B cell (primary cell): ENCODE data around the gene DYNLT3. TPM values are rescaled to one million over a fixed set of nuclear protein-coding genes. Genes with fewer than 3 reads are reported as not detected.
A peak's percentile ranks its signal among the peaks of the same experiment; 100 is the strongest.

Experiments used
- ATAC-seq: fragments of 200-7000 bp; cut with Tn5 transposase; one replicate; pipeline ENCODE4 v1.10.0; 2021; ENCODE audit warnings: low read depth, mild to moderate bottlenecking, moderate number of reproducible peaks, moderate library complexity
- CTCF ChIA-PET: fragments of 350-600 bp; sonication (Branson Sonifier 250); formaldehyde crosslinking; loops from one replicate; lab custom pipeline; 2021; ENCODE audit warnings: antibody characterized with exemption, inconsistent platforms; lab: Charles Lee
- POLR2A ChIA-PET: fragments of 350-600 bp; sonication (Branson Sonifier 250); formaldehyde crosslinking; loops from one replicate; lab custom pipeline; 2021; ENCODE audit warnings: antibody characterized with exemption; lab: Charles Lee
- DNase-seq: peaks from one replicate; pipeline ENCODE4 v3.0.0; 2013
- H2AFZ ChIP-seq: 2 replicates; pipeline ENCODE4 v1.6.1; 2012; ENCODE audit warnings: mild to moderate bottlenecking, low read depth, low read length; ENCODE audit not compliant: insufficient read depth, poor library complexity, severe bottlenecking
- H3K27ac ChIP-seq, 2 donors: 1 replicate in 1 of 2; 2 replicates in 1 of 2; pipeline ENCODE4 v1.5.1; 2012 to 2013; ENCODE audit warnings: low read length in 2 of 2, mild to moderate bottlenecking in 2 of 2, moderate library complexity in 1 of 2
- H3K27me3 ChIP-seq, 4 experiments: fragments of 200-600 bp in 1 of 4; sonication (generic) in 1 of 4; replicated peaks in 1 of 4; 1 replicate in 2 of 4; 2 replicates in 2 of 4; pipeline versions ENCODE4 v1.6.1 to v1.7.0; 2013 to 2016; ENCODE audit warnings: low read length in 3 of 4, mild to moderate bottlenecking in 2 of 4, mixed read lengths in 1 of 4, moderate library complexity in 1 of 4; ENCODE audit not compliant: insufficient read depth in 4 of 4, control insufficient read depth in 3 of 4; ENCODE audit errors: control extremely low read depth in 1 of 4
- H3K36me3 ChIP-seq, 2 experiments: replicated peaks in 1 of 2; 1 replicate in 1 of 2; 2 replicates in 1 of 2; pipeline versions ENCODE4 v1.6.1 to v1.7.1; 2013; ENCODE audit warnings: low read length in 1 of 2; ENCODE audit not compliant: insufficient read depth in 2 of 2, control insufficient read depth in 1 of 2; ENCODE audit errors: control extremely low read depth in 1 of 2, extremely low read depth in 1 of 2
- H3K4me1 ChIP-seq, 2 donors: fragments of 200-600 bp in 1 of 2; sonication (generic) in 1 of 2; 1 replicate in 1 of 2; 2 replicates in 1 of 2; pipeline versions ENCODE4 v1.5.1 to v1.6.1; 2013 to 2017; ENCODE audit warnings: low read length in 2 of 2; ENCODE audit not compliant: control insufficient read depth in 2 of 2, insufficient read depth in 2 of 2
- H3K4me2 ChIP-seq: replicated peaks from 2 replicates; pipeline ENCODE3; 2012; ENCODE audit warnings: mild to moderate bottlenecking, low read depth, low read length; ENCODE audit not compliant: poor library complexity, severe bottlenecking
- H3K4me3 ChIP-seq, 5 experiments: fragments of 200-600 bp in 1 of 5; sonication (generic) in 1 of 5; 1 replicate in 3 of 5; 2 replicates in 2 of 5; pipeline versions ENCODE4 v1.5.1 to v1.7.0; 2011 to 2016; ENCODE audit warnings: low read length in 4 of 5, mild to moderate bottlenecking in 4 of 5, low read depth in 2 of 5, control low read depth in 1 of 5, moderate library complexity in 1 of 5; ENCODE audit not compliant: insufficient read depth in 1 of 5; ENCODE audit errors: control extremely low read depth in 1 of 5, extremely low read depth in 1 of 5
- H3K79me2 ChIP-seq: fragments of 200-600 bp; sonication (generic); one replicate; pipeline ENCODE4 v1.6.0; 2016; ENCODE audit warnings: low read length; ENCODE audit not compliant: control insufficient read depth, insufficient read depth
- H3K9ac ChIP-seq: fragments of 200-600 bp; sonication (generic); 2 replicates; pipeline ENCODE4 v1.6.1; 2017; ENCODE audit warnings: mild to moderate bottlenecking, low read length, moderate library complexity
- H3K9me3 ChIP-seq, 3 donors: one replicate each; pipeline versions ENCODE4 v1.6.1 to v1.7.1; 2013; ENCODE audit warnings: low read length in 2 of 3; ENCODE audit not compliant: control insufficient read depth in 2 of 3, insufficient read depth in 1 of 3; ENCODE audit errors: control extremely low read depth in 1 of 3
- H4K20me1 ChIP-seq: 2 replicates; pipeline ENCODE4 v1.6.0; 2012; ENCODE audit warnings: mild to moderate bottlenecking, low read length; ENCODE audit not compliant: insufficient read depth, control insufficient read depth, poor library complexity, severe bottlenecking
- H3K27ac Mint-ChIP-seq: one replicate; pipeline ENCODE4 v1.8.0; 2021; ENCODE audit warnings: mixed read lengths
- H3K27me3 Mint-ChIP-seq: one replicate; pipeline ENCODE4 v1.8.0; 2021; ENCODE audit warnings: mixed read lengths
- H3K4me1 Mint-ChIP-seq: one replicate; pipeline ENCODE4 v1.8.0; 2021; ENCODE audit warnings: mixed read lengths
- H3K4me3 Mint-ChIP-seq: one replicate; pipeline ENCODE4 v1.8.0; 2021; ENCODE audit warnings: mixed read lengths
- H3K9me3 Mint-ChIP-seq: one replicate; pipeline ENCODE4 v1.8.0; 2022; ENCODE audit warnings: mixed read lengths; ENCODE audit not compliant: insufficient read depth
- EZH2 ChIP-seq: IDR thresholded peaks from 2 replicates; pipeline ENCODE4 v1.6.1; 2012; ENCODE audit warnings: borderline replicate concordance, low read depth, mild to moderate bottlenecking, moderate library complexity, low read length; ENCODE audit not compliant: insufficient read depth, poor library complexity, severe bottlenecking
- WGBS: methylation state at CpG from one replicate; pipeline ENCODE4 v1.1.5; 2013; ENCODE audit warnings: missing lambda C conversion rate; ENCODE audit not compliant: insufficient coverage; 5-methylcytosine and 5-hydroxymethylcytosine counted together
- intact Hi-C: fragments of 100-400 bp; cut with micrococcal nuclease; formaldehyde crosslinking; loops from one replicate; pipeline ENCODE4 v1.10.0; 2022
- polyA plus RNA-seq: library from polyadenylated mRNA; depleted of rRNA; stranded (reverse); fragments of >200 nt; gene quantifications from 2 replicates; pipeline ENCODE4 v1.2.3, GENCODE V29; 2012
- total RNA-seq, 2 donors: library from RNA; stranded (reverse); fragments of 120-200 nt in 1 of 2; gene quantifications; 1 replicate in 1 of 2; 2 replicates in 1 of 2; pipeline versions ENCODE4 v1.2.3 to v1.2.4, GENCODE V29; 2013 to 2022
- TF ChIP-seq, protein P1 (sequence below): fragments of 200-600 bp; IDR thresholded peaks from one replicate; pipeline ENCODE4 v1.8.0; 2022; ENCODE audit warnings: antibody characterized with exemption, mild to moderate bottlenecking

DYNLT3 gene
- total and polyA plus RNA-seq, 2 donors (not counting 1 experiment from before 2014, with no cell fraction given): 15.3 to 20.4 TPM

DNA sequence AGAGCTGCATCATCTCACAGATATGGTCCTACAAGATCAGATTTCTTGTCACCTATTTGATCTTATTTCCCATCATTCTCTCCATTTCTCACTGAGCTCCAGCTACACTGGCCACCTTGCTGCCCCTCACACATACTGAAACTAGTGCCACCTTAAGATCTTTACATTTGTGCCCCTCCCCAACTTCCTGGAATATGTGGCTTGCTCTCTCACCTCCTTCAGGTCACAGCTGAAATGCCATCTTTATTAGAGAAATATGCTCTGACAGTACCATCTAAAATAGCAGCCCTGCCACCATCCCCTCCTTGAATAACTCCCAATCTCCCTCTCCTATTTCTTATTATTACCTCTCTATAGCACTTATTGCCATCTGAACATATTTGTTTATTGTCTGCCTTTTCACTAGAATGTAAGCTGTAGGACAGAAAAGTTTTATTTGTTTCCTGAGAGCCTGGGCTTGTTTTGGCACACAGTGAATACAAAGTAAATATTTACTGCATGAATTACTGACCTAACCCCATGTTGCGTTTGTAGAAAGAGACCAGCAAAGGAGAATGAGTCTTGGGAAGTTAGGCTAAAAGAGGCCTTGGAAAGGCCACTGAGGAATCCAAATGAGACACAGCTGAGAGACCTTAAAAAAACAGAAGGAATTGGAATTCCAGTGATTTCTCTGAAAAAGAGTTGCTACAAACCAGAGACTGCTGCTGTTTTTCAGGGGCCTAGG is 22.7 kb downstream of the DYNLT3 start:
- no peak overlapping the region for H2AFZ ChIP-seq

DNA sequence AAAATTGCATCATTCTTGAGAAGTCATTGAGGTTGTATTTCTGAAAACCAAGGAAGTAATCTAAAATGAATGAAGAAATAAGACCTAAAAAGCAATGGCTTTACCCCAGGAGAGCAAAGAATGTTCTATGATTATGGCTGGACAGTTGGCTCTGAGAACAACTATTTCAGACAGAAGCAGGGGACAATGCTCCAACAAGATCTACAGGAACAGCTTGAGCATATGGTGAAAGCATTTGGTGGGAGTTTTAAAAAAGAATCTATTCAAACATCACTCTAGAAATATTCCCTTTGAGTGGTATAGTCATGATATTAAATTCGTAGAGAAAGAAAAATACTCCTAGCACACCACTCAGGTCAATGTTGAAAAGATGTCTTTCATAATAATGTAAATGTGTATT is 26.7 kb downstream of the DYNLT3 start:
- no peak overlapping the region for H3K27ac ChIP-seq
- H3K9me3 ChIP-seq: no peaks in the 10 kb centered on the region
- intact Hi-C loops: no loop called here
- H3K9ac ChIP-seq: no peak overlapping the region
- no peaks in the 10 kb centered on the region for H4K20me1 ChIP-seq
- peak overlapping the region; percentile 56 for H3K27ac Mint-ChIP-seq
- no peak for DNase-seq
- no peaks in the 10 kb centered on the region for H3K79me2 ChIP-seq
- no peak overlapping the region for H3K4me2 ChIP-seq
- no peaks in the 10 kb centered on the region for H3K9me3 Mint-ChIP-seq
- ChIA-PET POLR2A (no interaction called here), CTCF (interaction anchor here (5.4 kb wide), 1 partner anchor 75 kb away, joined by 50 read pairs; no protein-coding TSS in a partner anchor)
- WGBS: no CpG with 5 or more reads among the region's 1 CpG
- no peak overlapping the region for H3K4me3 Mint-ChIP-seq
- H3K27me3 Mint-ChIP-seq: no peaks in the 10 kb centered on the region
- ATAC-seq: no peak
- no peak overlapping the region for H2AFZ ChIP-seq
- H3K36me3 ChIP-seq: no peaks in the 10 kb centered on the region
- H3K4me1 ChIP-seq: peaks cover 54 to 63% of the 10 kb centered on the region in 2 donors
- TF ChIP-seq, protein P1, sequence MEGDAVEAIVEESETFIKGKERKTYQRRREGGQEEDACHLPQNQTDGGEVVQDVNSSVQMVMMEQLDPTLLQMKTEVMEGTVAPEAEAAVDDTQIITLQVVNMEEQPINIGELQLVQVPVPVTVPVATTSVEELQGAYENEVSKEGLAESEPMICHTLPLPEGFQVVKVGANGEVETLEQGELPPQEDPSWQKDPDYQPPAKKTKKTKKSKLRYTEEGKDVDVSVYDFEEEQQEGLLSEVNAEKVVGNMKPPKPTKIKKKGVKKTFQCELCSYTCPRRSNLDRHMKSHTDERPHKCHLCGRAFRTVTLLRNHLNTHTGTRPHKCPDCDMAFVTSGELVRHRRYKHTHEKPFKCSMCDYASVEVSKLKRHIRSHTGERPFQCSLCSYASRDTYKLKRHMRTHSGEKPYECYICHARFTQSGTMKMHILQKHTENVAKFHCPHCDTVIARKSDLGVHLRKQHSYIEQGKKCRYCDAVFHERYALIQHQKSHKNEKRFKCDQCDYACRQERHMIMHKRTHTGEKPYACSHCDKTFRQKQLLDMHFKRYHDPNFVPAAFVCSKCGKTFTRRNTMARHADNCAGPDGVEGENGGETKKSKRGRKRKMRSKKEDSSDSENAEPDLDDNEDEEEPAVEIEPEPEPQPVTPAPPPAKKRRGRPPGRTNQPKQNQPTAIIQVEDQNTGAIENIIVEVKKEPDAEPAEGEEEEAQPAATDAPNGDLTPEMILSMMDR: no peak
- no peak for TF ChIP-seq EZH2
- H3K27me3 ChIP-seq: no peaks in the 10 kb centered on the region
- H3K4me3 ChIP-seq: no peak overlapping the region
- H3K4me1 Mint-ChIP-seq: peaks cover 72% of the 10 kb centered on the region

More for the DNA sequence above, 22.7 kb downstream of the DYNLT3 start:
- Histone ChIP-seq H3K9me3 (no peaks in the 10 kb centered on the region), H3K79me2 (no peaks in the 10 kb centered on the region), H3K36me3 (no peaks in the 10 kb centered on the region), H3K4me2 (peak overlapping the region; percentile 42), H3K27me3 (no peaks in the 10 kb centered on the region), H3K9ac (peak overlapping the region; percentile 5), H3K4me1 (peaks cover 27 to 29% of the 10 kb centered on the region in 2 donors), H3K4me3 (peak overlapping the region in 1 of 5 experiments; percentile 24), H3K27ac (no peak overlapping the region), H4K20me1 (no peaks in the 10 kb centered on the region)
- intact Hi-C loops: loop anchor here (1.0 to 5.0 kb wide), 4 partner anchors 79 to 342 kb away; partner anchors contain the start of gene XK
- DNase-seq (no peak), ATAC-seq (no peak)
- Mint-ChIP-seq H3K27ac (peak overlapping the region; percentile 85), H3K27me3 (no peaks in the 10 kb centered on the region), H3K4me3 (peak overlapping the region; percentile 56), H3K9me3 (no peaks in the 10 kb centered on the region), H3K4me1 (peaks cover 49% of the 10 kb centered on the region)
- no CpG with 5 or more reads among the region's 1 CpG for WGBS
- CTCF ChIA-PET: interaction anchor here (1.0 to 5.5 kb wide), 24 partner anchors 8 to 503 kb away, joined by 3 to 279 read pairs (median 6); partner anchors contain the start of gene RPGR
- TF ChIP-seq EZH2: no peak
- TF ChIP-seq, protein P1: no peak
- POLR2A ChIA-PET: interaction anchor here (4.3 kb wide), 1 partner anchor 79 kb away, joined by 18 read pairs; no protein-coding TSS in a partner anchor
